GM18520 (cell line): Measurements from ENCODE around the gene CNTN1.

ENCODE experiments used
- ATAC-seq: cut with Tn5 transposase; IDR thresholded peaks from one replicate; pipeline ENCODE4 v1.9.1; 2021; ENCODE audit not compliant: unreplicated experiment

The CNTN1 gene

DNA sequence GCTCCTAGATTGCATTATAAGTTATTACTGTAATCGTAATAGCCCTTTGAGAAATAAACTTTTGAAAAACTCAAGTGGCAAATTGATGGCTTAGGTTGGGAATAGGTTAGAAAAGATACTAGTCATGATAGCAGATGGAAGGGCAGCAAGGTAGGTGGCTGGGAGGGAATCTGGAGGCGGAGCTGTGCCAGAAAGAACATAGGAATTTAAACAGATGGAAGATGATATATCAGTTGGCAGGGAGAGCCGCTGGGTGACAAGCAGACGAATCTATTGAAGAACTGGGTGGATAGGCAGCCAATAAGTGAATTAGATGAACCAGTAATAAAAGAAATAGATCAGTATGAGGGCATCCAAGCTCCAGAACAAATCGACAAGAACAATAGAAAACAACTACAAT, 142.1 kb downstream of the CNTN1 start:
- ATAC-seq: no peak

DNA sequence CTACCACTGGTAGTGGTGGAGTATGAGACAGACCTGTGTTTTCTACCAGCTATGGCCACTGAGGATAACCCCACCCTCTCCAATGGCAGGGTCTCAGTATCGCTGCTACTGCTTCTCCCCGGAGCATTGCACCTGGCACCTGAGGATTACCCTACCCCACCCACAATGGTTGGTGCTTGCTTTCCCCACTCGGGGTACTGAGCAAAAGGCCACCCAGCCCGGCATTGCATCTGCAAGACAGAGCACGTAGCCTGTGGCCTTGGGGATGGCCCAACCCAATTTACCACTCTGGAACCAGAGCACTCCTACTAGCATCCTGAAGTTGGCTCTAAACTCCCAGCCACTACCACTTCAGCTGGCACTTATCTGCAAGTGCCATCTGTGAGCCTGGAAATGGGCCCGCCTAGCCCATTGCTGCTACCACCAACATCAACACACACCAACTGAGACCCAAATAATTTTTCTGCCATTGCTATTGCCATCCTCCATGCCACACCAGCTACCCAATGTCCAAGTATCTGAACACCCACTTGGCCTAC, 145.7 kb downstream of the CNTN1 start:
- no peak for ATAC-seq

DNA sequence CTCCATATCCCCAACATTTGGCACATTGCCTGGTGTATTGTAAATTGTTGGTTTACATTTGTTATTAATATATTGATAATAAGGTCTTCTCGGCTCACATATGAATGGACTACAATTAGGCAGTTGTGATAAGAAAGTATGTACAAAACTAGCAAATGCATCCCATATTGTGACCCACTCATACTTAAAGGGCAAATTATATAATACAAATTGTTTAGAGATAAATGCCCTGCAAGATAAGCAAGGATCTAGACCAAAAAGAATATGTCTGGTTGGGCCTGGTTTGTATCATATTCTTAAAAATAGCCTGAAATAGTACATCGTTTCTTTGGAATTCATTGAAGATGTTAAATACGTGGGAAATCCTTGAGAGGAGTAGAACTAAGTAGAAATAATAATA, 151.3 kb downstream of the CNTN1 start:
- no peak for ATAC-seq

DNA sequence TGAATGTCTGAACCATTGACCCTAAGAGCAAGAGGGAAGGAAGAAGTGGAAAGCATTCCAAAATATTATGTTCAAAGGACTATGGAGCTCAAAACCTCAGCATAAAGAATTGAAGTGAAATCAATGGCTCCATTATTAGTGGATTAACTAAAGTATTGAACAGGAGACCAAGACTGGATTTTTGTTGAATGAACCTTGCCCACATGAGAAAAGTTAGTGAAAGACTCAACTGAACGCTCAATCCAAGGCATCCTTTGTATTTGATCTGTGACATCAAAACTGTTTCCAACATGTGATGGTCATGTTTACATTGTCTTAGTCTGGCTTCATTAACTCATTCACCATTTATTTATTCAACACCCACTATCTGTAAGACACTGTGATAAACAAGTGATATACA, 161.0 kb downstream of the CNTN1 start:
- ATAC-seq: no peak

DNA sequence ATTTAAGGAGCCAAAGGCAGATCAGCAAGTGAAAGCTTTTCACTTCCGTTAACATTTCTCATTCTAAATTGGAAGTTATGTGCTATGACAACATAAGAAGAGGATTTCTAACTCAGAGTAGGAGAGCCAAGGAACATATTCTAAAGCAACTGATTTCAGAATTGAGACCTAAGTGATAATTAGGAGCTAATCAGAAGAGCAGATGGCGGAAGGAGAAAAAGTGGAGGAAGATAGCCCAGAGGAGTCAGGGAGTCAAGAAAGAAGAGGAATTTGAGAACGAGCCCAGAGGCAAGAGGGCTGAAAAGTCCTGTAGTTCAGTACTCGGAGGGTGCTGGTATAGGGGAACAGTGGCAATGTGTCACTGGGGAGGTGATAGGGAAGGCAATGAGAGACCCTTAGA, 162.4 kb downstream of the CNTN1 start:
- ATAC-seq: no peak

DNA sequence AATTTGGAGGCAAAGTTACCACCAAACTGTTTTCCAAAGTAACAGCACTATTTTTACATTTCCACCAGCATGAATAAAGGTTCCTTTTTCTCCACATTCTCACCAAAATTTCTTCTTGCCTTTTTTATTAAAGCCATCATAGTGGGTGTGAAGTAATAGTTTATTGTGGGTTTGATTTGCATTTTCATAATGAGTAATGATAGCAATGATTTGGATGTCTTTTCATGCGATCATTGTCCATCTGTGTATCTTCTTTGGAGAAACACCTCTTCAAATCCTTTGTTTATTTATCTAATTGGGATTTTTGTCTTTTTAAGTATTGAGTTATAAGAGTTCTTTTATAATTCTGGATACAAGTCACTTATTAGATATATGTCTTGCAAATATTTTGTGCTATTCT, 172.7 kb downstream of the CNTN1 start:
- no peak for ATAC-seq

DNA sequence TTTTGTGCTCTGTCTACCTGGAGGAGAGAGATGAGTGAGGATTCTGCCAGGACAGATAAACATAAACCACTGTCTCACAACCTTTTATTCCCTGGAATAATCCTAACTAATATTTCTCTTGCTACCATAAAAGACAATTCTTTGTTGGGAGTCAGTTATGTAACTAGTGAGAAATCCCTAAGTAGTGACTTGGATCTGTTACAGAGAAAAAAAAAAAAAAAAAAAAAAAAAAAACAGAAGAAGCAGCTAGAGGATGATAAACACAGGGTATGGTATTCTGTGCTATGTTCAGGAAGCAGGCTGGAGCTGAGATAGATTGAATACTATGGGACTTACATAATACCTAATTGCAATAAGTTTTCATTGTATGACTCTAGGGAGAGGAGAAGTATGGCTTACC, 178.7 kb downstream of the CNTN1 start:
- ATAC-seq: no peak

DNA sequence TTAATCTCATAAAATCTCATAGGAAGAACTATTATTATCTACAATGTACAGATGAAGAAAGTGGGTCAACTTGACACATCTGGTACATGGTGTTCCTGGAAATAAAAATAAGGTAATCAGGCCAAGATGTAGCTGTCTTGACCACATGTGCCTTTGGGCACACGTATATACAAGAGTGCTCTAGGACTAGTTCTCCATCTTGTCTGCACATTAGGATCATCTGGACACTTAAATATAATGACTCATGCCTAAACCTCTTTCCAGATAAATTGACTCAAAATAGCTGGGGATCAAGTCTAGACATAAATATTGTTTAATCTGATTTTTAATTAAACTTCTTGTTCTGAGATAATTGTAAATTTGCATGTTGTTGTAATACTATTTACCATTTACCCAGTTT, 182.6 kb downstream of the CNTN1 start:
- no peak for ATAC-seq

DNA sequence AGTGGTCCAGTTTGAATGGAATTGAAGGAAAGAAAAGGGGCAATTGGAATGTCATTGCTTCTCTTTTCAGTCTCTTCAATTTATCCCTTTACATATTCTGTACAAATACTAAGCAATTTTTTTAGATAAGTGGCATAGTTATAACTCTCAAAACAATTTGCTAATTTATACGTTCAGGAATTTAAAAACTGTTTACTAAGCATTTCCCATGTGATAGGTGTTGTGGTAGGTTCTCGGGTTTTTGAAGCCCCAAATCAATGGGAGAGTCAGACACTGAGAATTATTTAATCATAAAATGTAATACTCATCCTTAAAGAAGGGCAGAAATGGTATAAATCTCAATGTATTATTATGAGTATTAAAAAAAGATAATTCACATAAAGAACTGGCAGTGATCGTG, 197.1 kb downstream of the CNTN1 start:
- no peak for ATAC-seq

DNA sequence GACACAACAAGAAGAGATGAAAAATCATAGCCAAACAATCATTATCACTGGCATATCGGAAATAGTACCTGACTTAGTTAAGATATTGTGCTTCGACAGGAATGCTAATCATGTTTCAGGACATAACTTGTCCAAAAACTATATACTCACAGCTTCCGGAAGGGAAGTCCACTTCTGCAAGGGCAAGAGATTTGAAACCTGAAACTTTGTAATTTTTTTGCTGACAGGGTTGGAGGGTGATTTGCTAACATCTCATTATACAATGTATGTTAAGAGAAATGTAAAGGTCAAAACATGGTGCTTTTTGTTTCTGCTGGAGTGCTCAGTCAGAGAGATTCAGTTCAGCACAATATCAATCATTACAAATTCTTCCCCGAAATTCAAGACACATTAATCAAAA, 200.3 kb downstream of the CNTN1 start:
- no peak for ATAC-seq

DNA sequence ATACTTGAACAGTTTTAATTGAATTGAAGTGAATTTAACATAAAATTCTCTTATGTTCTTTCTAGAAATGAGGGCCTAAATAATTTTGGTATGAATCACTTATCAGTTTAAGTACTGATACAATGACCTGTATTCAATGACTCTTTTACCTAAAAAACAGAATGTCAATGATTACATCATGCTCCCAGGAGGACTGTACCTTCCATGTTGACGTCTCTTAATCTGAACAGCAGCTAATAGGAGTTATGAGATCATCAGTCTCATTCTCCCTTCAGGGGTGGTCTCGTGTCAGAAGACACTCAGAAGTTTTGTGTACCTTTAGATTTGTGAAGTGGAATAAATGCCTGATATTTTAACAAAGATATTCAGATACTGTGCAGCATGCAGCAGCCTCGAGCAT, 206.3 kb downstream of the CNTN1 start:
- no peak for ATAC-seq

DNA sequence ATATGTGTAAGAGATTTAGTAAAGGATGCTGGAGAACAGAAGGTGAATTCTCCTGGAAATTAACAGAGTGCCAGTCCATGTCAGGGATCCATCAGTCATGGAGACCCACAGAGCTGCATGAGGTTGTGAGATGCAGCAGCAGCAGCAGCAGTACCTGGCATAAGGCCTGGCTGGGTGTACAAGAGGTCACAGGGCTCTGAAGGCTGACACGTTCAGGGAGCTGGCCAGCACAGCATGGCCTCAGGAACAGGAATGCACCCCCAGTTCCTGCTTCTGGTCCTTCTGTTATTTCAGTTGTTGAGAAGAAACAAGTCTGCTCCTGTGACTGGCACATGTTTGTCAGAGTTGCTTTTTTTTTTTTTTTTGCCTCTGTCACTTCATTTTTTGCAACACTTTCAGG, 210.8 kb downstream of the CNTN1 start:
- ATAC-seq: no peak

DNA sequence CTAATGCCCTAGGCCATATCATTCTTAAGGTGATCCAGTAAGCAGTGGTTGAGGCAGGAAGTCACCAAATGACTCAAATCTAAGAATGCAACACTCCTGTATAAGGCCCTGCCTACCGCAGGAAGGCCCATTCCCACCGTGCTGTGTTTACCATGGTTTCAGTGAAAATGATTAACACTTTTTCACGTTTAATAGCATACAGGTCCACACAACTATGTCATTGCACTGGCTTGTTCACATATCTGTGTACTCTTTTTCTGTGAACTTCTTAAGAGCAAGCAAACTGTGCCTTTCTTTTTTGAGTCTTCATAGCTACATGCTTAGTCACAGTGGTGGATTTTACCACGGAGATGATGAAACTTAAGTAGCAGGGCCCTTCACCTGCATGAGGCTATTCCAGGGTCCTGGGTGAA, 214.9 kb downstream of the CNTN1 start:
- ATAC-seq: peak; percentile 85

DNA sequence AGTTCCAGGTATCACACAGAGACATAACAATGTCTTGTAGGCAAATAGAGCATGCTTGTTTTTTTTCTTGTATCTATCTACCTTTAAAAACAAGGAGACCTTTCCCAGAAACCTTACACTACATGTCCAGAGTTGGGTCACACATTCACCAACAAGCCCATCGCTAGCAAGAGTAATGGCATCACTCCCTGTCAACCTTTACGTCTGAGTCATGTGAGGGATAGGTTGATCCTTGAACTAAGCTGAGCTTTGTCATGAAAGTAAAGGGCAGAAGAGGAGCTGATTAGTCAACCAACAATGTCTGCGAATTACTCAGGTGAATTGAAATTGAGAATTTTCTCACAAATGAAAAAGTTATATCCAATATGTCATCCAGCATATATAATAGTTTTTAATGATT, 219.4 kb downstream of the CNTN1 start:
- ATAC-seq: no peak

DNA sequence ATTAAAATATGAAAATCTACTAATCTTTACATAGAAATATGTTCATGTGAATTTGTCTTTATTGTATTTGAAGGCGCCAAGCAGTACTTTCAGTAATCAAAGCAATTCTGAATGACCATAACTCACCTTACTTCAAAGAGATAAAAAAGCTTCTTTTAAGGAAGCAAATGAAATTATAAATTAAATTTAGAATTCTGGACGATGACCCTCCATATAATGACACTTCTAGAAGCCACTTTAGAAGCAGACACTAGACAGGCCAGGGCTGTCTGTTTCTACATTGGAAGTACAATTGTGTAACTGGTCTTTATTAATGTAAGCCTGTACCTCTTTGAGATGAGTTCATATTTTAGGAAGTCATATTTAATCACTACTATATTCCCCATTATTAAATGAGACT, 222.9 kb downstream of the CNTN1 start:
- ATAC-seq: no peak

DNA sequence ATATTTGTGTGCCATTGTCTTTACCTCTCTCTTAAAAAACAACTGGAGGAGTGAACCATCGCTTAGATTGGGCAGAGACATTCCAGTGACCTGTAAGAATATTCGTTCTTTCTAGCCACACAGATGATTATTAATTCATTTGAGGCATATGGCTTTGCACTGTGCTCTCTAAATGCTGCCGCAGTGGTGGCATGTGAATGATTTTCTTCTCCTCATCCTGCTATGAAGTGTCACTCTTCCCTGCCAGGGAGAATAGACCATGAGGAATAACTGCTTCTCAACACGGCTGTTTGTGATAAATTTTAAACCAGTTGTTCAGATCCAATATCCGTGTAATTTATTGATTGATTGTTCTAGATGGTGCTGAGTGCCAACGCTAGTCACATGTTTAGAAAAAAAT, 225.3 kb downstream of the CNTN1 start:
- no peak for ATAC-seq

DNA sequence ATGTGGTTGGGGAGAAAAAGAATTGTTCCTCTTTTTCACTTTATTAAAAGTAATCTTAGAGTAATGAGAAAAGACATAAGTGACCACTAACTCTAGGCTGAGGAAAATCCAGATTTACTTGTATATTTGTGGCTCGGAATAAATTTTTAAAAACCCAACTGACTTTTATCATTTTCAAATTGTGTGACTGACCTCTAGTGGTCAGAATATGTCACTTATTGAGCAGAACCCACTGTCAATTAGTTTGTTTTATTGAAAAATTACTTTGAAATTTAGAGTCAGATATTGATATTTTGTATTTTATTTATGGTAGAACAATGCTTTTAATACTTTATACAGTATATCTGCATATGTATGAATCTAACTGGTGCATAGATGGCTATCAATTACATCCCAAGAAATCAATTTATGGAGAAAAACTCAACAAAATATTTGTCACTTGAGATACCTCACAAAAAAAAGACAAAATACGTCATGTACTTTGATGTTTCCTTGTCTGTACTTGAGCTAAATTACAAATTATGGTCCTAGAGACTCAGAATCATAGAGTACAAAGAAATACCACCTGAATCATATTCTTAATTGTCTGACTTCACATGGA, 229.4 kb downstream of the CNTN1 start:
- ATAC-seq: no peak

DNA sequence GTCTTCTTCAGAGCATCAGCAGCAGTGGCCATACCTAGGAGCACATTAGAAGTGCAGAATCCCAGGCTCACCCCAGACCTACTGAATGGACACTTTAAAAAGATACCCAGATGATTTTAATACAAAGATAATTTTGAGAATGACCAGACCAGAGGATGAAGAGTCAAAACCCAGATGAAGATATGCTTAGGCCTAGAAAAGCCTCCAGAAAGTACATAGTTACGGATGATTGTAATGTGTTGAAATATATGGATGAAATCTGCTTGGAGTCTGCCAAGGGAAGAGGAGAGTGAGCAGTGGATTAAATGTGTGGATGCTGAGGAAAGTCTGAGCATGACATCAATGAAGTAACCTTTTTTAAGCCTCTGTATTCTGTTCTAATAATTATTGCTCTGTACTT, 245.7 kb downstream of the CNTN1 start:
- ATAC-seq: no peak

DNA sequence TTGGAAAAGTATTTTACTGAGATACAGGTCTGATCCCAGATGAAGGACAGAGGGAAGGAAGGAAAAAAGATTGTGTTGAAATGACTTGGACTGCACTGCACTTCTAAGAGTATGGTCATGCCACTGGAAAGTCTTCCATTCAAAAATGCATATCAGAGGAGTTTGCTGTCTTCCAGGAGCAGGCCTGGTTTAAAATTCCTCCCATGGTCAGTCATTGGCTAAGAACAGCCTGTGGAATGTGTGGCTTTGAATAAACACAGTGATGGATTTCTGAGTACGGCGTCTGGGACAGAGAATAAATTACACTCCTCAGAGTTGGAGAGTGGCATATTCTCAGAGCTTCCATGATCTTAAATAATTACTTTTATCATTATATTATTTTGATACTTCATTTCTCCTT, 250.1 kb downstream of the CNTN1 start:
- ATAC-seq: no peak

DNA sequence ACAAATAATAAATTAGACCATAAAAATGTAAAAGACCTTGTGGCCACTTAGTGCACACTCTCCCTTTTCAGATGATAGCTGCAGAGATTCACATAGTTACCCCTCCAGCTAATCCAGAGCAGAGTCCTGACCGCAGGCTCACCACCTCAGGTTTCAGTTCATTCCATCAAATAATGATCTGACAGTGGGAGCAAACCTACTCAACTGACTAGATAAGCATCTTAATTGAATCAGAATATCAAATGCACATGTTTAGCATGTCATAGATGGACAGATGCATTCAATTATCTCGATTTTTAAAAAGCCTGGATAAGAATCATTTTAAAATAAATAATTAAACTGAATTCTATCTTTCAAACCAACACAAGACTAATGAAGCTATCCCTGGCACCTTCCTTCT, 253.5 kb downstream of the CNTN1 start:
- no peak for ATAC-seq

DNA sequence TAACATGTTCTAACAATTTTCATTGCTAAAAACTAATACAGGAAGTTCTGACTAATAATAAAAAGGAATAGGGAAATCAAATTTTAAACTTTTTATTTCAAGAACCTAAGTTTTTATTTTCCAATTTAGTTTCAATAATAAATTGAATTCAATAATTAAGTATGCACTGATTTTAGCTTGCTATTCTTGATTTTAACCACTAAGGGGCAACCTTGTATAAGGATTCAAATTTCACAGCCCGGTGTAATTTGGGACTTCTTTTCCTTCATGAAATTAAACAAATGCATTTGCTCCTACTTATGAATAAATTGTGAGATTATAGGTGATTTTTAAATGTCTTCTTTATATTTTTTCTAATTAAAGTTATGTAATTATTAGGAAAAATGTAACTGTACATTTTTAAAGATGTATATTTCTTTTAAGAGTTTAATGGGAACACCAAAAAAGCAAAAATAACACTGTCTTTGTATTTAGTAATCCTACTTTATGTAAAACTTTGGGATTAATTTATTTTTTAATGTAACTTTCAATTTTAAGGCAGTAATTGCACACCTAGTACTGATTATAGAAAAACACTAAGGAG, 254.5 kb downstream of the CNTN1 start:
- no peak for ATAC-seq

DNA sequence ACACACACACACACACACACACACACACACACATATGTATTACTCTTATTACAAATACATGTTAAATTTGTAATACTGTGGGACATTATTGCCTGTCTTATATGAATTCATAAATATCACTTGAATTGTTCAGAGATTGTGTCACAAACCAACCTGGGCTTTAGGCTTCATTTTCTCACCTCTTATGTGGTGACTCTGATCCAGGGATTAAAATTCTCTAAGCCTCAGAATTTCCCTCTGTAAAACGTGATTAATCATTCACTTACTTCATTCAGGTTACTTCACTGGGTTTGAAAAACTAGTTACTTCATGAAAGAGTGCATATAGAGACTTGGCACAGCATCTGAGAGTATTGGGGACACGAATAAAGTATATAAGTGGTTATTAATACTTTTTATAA, 255.6 kb downstream of the CNTN1 start:
- ATAC-seq: no peak

DNA sequence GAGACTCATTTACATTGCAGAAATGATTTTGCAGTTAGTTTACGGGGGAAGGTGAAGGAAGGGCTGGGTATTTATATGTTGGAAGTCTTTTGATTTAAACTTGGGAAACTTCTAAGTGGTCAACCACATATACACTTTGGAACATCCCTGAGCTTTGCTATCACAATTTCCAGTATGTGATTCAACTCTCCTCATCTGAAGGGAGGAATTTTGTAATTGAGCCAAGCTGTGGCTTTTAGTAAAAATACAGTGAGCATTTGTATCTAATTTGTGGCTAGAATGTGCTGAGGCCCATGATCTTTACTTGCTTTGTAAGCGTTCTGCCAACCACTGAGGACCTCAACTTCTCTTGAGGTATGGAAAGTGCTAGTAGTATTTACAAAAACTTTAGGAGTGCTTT, 260.8 kb downstream of the CNTN1 start:
- ATAC-seq: no peak
